CD4-positive, alpha-beta T cell treated with Interleukin-17A for 1 hour (primary cell): ENCODE measurements around the gene CLEC1A.

Experiments used
- DNase-seq: peaks from one replicate; pipeline ENCODE4 v3.0.0-alpha.2; 2020

The CLEC1A gene

GRCh38 chr12:10101042-10101579 lies 2.3 kb upstream of the CLEC1A start:
- DNase-seq: no peak

- no peak for DNase-seq
Measured at GRCh38 chr12:10097521-10097920, 1.3 kb downstream of the CLEC1A start.

GRCh38 chr12:10095971-10096370 lies 2.8 kb downstream of the CLEC1A start:
- DNase-seq: no peak

GRCh38 chr12:10094646-10095395 lies 4.0 kb downstream of the CLEC1A start:
- peak; percentile 5 for DNase-seq

GRCh38 chr12:10088955-10089900 lies 9.6 kb downstream of the CLEC1A start:
- no peak for DNase-seq

- no peak for DNase-seq
Measured at GRCh38 chr12:10088031-10088430, 10.8 kb downstream of the CLEC1A start.

GRCh38 chr12:10086387-10086786 lies 12.4 kb downstream of the CLEC1A start:
- no peak for DNase-seq

GRCh38 chr12:10084733-10085132 lies 14.1 kb downstream of the CLEC1A start:
- no peak for DNase-seq

GRCh38 chr12:10082117-10082874 lies 16.5 kb downstream of the CLEC1A start:
- no peak for DNase-seq

- no peak for DNase-seq
Measured at GRCh38 chr12:10075451-10075850, 23.3 kb downstream of the CLEC1A start.

GRCh38 chr12:10073261-10073660 lies 25.5 kb downstream of the CLEC1A start:
- DNase-seq: no peak

- no peak for DNase-seq
Measured at GRCh38 chr12:10072131-10072530, 26.7 kb downstream of the CLEC1A start.

GRCh38 chr12:10070380-10070779 lies 28.4 kb downstream of the CLEC1A start:
- DNase-seq: no peak

GRCh38 chr12:10069976-10070375 lies 28.8 kb downstream of the CLEC1A start:
- no peak for DNase-seq

GRCh38 chr12:10069099-10069498 lies 29.7 kb downstream of the CLEC1A start:
- DNase-seq: peak; percentile 2

GRCh38 chr12:10068644-10069043 lies 30.1 kb downstream of the CLEC1A start:
- DNase-seq: peak; percentile 8

GRCh38 chr12:10067942-10068341 lies 30.8 kb downstream of the CLEC1A start:
- DNase-seq: no peak

GRCh38 chr12:10067264-10067663 lies 31.5 kb downstream of the CLEC1A start:
- no peak for DNase-seq

GRCh38 chr12:10065241-10065640 lies 33.5 kb downstream of the CLEC1A start:
- DNase-seq: no peak

- no peak for DNase-seq
Measured at GRCh38 chr12:10058387-10058786, 40.4 kb downstream of the CLEC1A start.

GRCh38 chr12:10052193-10052913 lies 46.4 kb downstream of the CLEC1A start:
- DNase-seq: no peak

GRCh38 chr12:10048526-10048925 lies 50.3 kb downstream of the CLEC1A start:
- DNase-seq: no peak
